Spleen (tissue), 11 donors: ENCODE results near the gene TRMT44. TPM values are rescaled to one million over a fixed set of nuclear protein-coding genes. Genes with fewer than 3 reads are reported as not detected.

Experiments
- DNase-seq: peaks from one replicate; pipeline ENCODE4 v3.0.0-alpha.2; 2020
- H3K27ac ChIP-seq, 8 donors: fragments of 200-600 bp; sonication (generic) in 7 of 8; 1 replicate in 4 of 8; 2 replicates in 4 of 8; pipeline versions ENCODE4 v1.5.0 to v1.8.0; 2016 to 2021; ENCODE audit warnings: inconsistent platforms in 4 of 8, mild to moderate bottlenecking in 4 of 8, moderate library complexity in 1 of 8
- H3K27me3 ChIP-seq, 7 donors: fragments of 200-600 bp; sonication (generic) in 6 of 7; replicated peaks in 1 of 7; 1 replicate in 4 of 7; 2 replicates in 3 of 7; pipeline versions ENCODE4 v1.5.0 to v1.8.0; 2016 to 2021; ENCODE audit warnings: inconsistent platforms in 3 of 7, mild to moderate bottlenecking in 1 of 7
- H3K36me3 ChIP-seq, 6 donors: fragments of 200-600 bp; sonication (generic) in 5 of 6; 1 replicate in 4 of 6; 2 replicates in 2 of 6; pipeline versions ENCODE4 v1.5.0 to v1.8.0; 2016 to 2021; ENCODE audit warnings: inconsistent platforms in 2 of 6
- H3K4me1 ChIP-seq, 6 donors: fragments of 200-600 bp; sonication (generic) in 5 of 6; 1 replicate in 3 of 6; 2 replicates in 3 of 6; pipeline versions ENCODE4 v1.5.0 to v1.8.0; 2016 to 2021; ENCODE audit warnings: inconsistent platforms in 3 of 6
- H3K4me3 ChIP-seq, 8 donors: fragments of 200-600 bp; sonication (generic) in 7 of 8; 1 replicate in 4 of 8; 2 replicates in 4 of 8; pipeline versions ENCODE4 v1.5.0 to v1.8.0; 2016 to 2021; ENCODE audit warnings: inconsistent platforms in 4 of 8, mild to moderate bottlenecking in 4 of 8, moderate library complexity in 2 of 8
- H3K9me3 ChIP-seq, 8 donors: fragments of 200-600 bp; sonication (generic) in 7 of 8; 1 replicate in 4 of 8; 2 replicates in 4 of 8; pipeline versions ENCODE4 v1.5.0 to v1.8.0; 2016 to 2021; ENCODE audit warnings: inconsistent platforms in 4 of 8
- CTCF ChIP-seq, 11 experiments: fragments of 200-600 bp in 7 of 11; fragments of 450-650 bp in 4 of 11; sonication (generic) in 4 of 11; IDR thresholded peaks in 8 of 11; conservative IDR thresholded peaks in 3 of 11; 1 replicate in 7 of 11; 2 replicates in 4 of 11; pipeline versions ENCODE4 v1.4.0 to v1.8.0; 2016 to 2021; ENCODE audit warnings: antibody characterized with exemption in 11 of 11, inconsistent platforms in 4 of 11, mild to moderate bottlenecking in 1 of 11
- POLR2A ChIP-seq, 3 donors: fragments of 450-650 bp; IDR thresholded peaks; one replicate each; pipeline ENCODE4 v1.5.1; 2017; ENCODE audit warnings: antibody characterized with exemption in 3 of 3, mild to moderate bottlenecking in 1 of 3
- POLR2AphosphoS5 ChIP-seq, 3 donors: sonication (generic); formaldehyde crosslinking; IDR thresholded peaks; one replicate each; pipeline ENCODE4 v1.5.1; 2017; ENCODE audit warnings: antibody characterized with exemption in 3 of 3
- WGBS, 5 donors: extraction: QIAGEN DNeasy Blood & Tissue Kit in 3 of 5; methylation state at CpG; one replicate each; pipeline versions ENCODE4 v1.1.5 to v1.1.7; 2013 to 2018; 5-methylcytosine and 5-hydroxymethylcytosine counted together
- intact Hi-C: fragments of 100-400 bp; cut with DNase I; formaldehyde crosslinking; loops from one replicate; pipeline ENCODE4 v1.15.0; 2023; ENCODE audit warnings: low total_unique reads
- polyA plus RNA-seq, 3 donors: library from polyadenylated mRNA; stranded (reverse); fragments of 200-250 nt; gene quantifications; one replicate each; pipeline ENCODE4 v1.2.1, GENCODE V29; 2013
- total RNA-seq, 7 donors: library from RNA; depleted of rRNA in 3 of 7; stranded (reverse); fragments of >200 nt in 3 of 7; fragmentation: NEBNext Ultra II Directional in 4 of 7; extraction: Animal tissue kit (Norgen Biotek cat#: 25700) in 4 of 7; gene quantifications; one replicate each; pipeline versions ENCODE4 v1.1.0 to v1.2.1, GENCODE V29; 2016 to 2021
- donor health status: healthy with polysubstance abuse.
- donor health status: DM: no; HTN: no; CAD: no; lungs with moderate emphysema.
- donor health status: DM: no; HTN: no; CAD: no.
- donor health status: Bipolar disorder and iron deficiency.
- donor health status: healthy.
- donor health status: DM: no; HTN: no; CAD: no.
- donor health status: DM: yes; HTN: yes; CAD: no.

TRMT44 gene
- total and polyA plus RNA-seq, 10 donors, result 5.7 to 28.3 (median 21.6) TPM

DNA sequence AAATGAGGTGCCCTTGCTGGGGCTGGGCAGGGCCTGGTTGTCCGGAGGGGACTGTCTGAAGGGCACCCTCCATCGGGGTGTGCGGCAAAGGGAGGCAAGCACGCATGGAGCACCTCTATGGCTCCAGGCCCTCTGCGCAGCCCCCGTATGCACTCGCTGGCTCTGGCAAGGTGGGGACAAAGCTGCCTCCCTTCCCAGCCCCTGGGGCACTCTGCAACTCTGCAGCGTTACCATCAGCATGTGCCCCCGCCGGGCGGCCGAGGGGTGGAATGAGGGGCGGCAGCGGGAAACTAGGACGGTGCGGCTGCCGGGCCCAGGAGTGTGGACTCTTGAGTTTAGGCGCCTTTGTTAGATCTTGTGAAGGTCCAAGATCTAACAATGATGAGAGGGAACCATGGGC, 26.4 kb downstream of the TRMT44 start:
- Histone ChIP-seq H3K9me3 (no peaks in the 10 kb centered on the region), H3K4me3 (no peak overlapping the region), H3K36me3 (peaks cover 0 to 100% (median 61%) of the 10 kb centered on the region in 6 donors), H3K27me3 (no peaks in the 10 kb centered on the region), H3K27ac (no peak overlapping the region), H3K4me1 (peaks cover 0 to 7% (median 0%) of the 10 kb centered on the region in 6 donors)
- DNase-seq, result no peak
- 94 to 98% (median 97%) methylated on average over 11 to 18 of the region's 18 CpGs for WGBS, 5 donors
- intact Hi-C loops, result loop anchor here (5.0 kb wide), 1 partner anchor 125 kb away; the partner anchor contains the start of gene CPZ
- TF ChIP-seq POLR2AphosphoS5 (IDR thresholded peaks at IDR 0.05), result no peak
- TF ChIP-seq CTCF (IDR thresholded peaks at IDR 0.05 in 8 of 11, conservative IDR thresholded peaks at IDR 0.05 in 3 of 11), result no peak
- no peak for TF ChIP-seq POLR2A (IDR thresholded peaks at IDR 0.05)

GRCh38 chr4:8468746-8469535, 28.4 kb downstream of the TRMT44 start:
- WGBS, 5 donors, result 47 to 57% (median 50%) methylated on average over 20 to 21 of the region's 21 CpGs
- TF ChIP-seq POLR2AphosphoS5 (IDR thresholded peaks at IDR 0.05) (no peak), CTCF (IDR thresholded peaks at IDR 0.05 in 8 of 11, conservative IDR thresholded peaks at IDR 0.05 in 3 of 11) (peak; percentile 37 to 88 (median 78)), POLR2A (IDR thresholded peaks at IDR 0.05) (no peak)
- peak; percentile 90 for DNase-seq
- Histone ChIP-seq H3K9me3 (no peaks in the 10 kb centered on the region), H3K4me3 (no peak overlapping the region), H3K27ac (no peak overlapping the region), H3K27me3 (no peaks in the 10 kb centered on the region), H3K36me3 (peaks cover 0 to 96% (median 56%) of the 10 kb centered on the region in 6 donors), H3K4me1 (peaks cover 0 to 7% (median 0%) of the 10 kb centered on the region in 6 donors)
- intact Hi-C loops, result loop anchor here (5.0 kb wide), 1 partner anchor 123 kb away; the partner anchor contains the start of gene CPZ

DNA sequence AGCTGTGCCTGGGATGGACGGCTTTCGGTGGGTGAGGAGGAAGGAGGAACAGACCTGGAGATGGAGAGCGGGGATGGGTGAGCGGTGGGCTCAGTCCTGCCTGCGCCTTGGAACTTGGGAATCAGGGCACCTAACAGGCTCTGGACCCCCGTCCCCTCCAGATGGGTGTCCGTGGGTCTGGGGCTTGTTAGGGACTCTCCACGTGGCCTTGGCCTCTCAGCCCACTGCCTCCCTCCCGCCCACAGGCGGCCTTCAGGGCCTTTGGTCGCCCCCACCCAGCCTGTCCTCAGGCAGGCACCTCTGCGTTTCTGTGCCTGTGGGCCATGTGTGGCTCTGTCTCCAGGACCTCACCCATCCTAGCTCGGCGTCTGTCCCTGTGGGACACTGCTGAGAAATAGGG, 29.0 kb downstream of the TRMT44 start:
- H3K27ac ChIP-seq, result no peak overlapping the region
- H3K9me3 ChIP-seq, result no peaks in the 10 kb centered on the region
- no peak for TF ChIP-seq CTCF (IDR thresholded peaks at IDR 0.05 in 8 of 11, conservative IDR thresholded peaks at IDR 0.05 in 3 of 11)
- TF ChIP-seq POLR2A (IDR thresholded peaks at IDR 0.05), result no peak
- TF ChIP-seq POLR2AphosphoS5 (IDR thresholded peaks at IDR 0.05), result no peak
- whole genome bisulfite sequencing, 5 donors, result 78 to 94% (median 91%) methylated on average over 8 to 14 of the region's 14 CpGs
- intact Hi-C loops, result loop anchor here (5.0 kb wide), 1 partner anchor 123 kb away; the partner anchor contains the start of gene CPZ
- no peaks in the 10 kb centered on the region for H3K27me3 ChIP-seq
- peaks cover 0 to 90% (median 50%) of the 10 kb centered on the region in 6 donors for H3K36me3 ChIP-seq
- no peak overlapping the region for H3K4me3 ChIP-seq
- DNase-seq, result no peak
- H3K4me1 ChIP-seq, result peaks cover 0 to 7% (median 0%) of the 10 kb centered on the region in 6 donors

DNA sequence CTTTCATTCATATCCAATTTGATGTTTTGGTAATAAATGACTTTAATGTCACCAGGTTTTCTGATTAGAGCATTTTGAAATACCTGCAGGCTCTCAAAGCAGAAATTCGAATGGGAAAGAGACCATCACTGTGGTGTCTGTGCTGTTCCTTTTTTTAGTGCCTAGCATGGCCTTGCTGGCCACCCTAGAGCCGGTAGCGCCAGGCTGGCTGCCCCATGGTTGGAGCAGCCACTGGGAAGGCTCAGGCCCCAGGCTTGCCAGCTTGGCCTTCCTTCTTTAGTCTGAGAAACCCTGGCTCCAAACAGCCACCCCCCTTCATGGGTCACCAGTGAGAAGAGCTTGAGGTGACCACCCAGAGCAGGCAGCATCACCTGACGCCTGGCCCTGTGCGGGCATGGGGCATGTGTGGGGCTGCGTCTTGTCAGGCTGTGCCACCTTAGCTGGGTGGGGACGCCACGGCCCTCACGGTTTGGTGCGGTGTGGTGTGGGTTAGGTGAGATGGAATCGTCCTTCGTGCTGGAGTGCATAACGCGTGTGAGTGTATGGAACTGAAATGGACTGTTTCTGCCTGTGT, 30.0 kb downstream of the TRMT44 start:
- peaks cover 0 to 90% (median 46%) of the 10 kb centered on the region in 6 donors for H3K36me3 ChIP-seq
- intact Hi-C loops, result no loop called here
- no peaks in the 10 kb centered on the region for H3K27me3 ChIP-seq
- H3K4me3 ChIP-seq, result no peak overlapping the region
- TF ChIP-seq POLR2AphosphoS5 (IDR thresholded peaks at IDR 0.05) (peak in 1 of 3 donors; percentile 22), CTCF (IDR thresholded peaks at IDR 0.05 in 8 of 11, conservative IDR thresholded peaks at IDR 0.05 in 3 of 11) (no peak)
- 90 to 98% (median 96%) methylated on average over 11 to 14 of the region's 14 CpGs for WGBS, 5 donors
- H3K27ac ChIP-seq, result no peak overlapping the region
- no peak for DNase-seq
- H3K9me3 ChIP-seq, result no peaks in the 10 kb centered on the region
- H3K4me1 ChIP-seq, result peaks cover 0 to 7% (median 0%) of the 10 kb centered on the region in 6 donors
